Neutrophil (primary cell): Measurements from ENCODE around the gene INPP5A.

Experiments
- H3K27ac ChIP-seq: fragments of 200-600 bp; sonication (generic); 2 replicates; pipeline ENCODE4 v1.5.1; 2016; ENCODE audit warnings: mild to moderate bottlenecking, moderate library complexity
- H3K27me3 ChIP-seq: fragments of 200-600 bp; sonication (generic); 2 replicates; pipeline ENCODE4 v1.6.0; 2016; ENCODE audit warnings: mild to moderate bottlenecking
- H3K36me3 ChIP-seq: fragments of 200-600 bp; sonication (generic); 2 replicates; pipeline ENCODE4 v1.5.1; 2017
- H3K4me1 ChIP-seq, 2 experiments: fragments of 200-600 bp in 1 of 2; sonication (generic) in 1 of 2; 1 replicate in 1 of 2; 2 replicates in 1 of 2; pipeline versions ENCODE4 v1.5.1 to v1.6.1; 2013 to 2016; ENCODE audit warnings: low read depth in 1 of 2, low read length in 1 of 2, mild to moderate bottlenecking in 1 of 2, moderate library complexity in 1 of 2; ENCODE audit not compliant: control insufficient read depth in 1 of 2, insufficient read depth in 1 of 2
- H3K4me3 ChIP-seq, 2 experiments: fragments of 200-600 bp in 1 of 2; sonication (generic) in 1 of 2; 1 replicate in 1 of 2; 2 replicates in 1 of 2; pipeline ENCODE4 v1.5.1; 2013 to 2016; ENCODE audit warnings: low read depth in 1 of 2, low read length in 1 of 2, mild to moderate bottlenecking in 1 of 2, moderate library complexity in 1 of 2
- H3K9me3 ChIP-seq: fragments of 200-600 bp; sonication (generic); 2 replicates; pipeline ENCODE4 v1.5.1; 2016
- CTCF ChIP-seq: fragments of 200-600 bp; sonication (generic); IDR thresholded peaks from 2 replicates; pipeline ENCODE4 v1.5.1; 2016; ENCODE audit warnings: antibody characterized with exemption

The INPP5A gene

DNA sequence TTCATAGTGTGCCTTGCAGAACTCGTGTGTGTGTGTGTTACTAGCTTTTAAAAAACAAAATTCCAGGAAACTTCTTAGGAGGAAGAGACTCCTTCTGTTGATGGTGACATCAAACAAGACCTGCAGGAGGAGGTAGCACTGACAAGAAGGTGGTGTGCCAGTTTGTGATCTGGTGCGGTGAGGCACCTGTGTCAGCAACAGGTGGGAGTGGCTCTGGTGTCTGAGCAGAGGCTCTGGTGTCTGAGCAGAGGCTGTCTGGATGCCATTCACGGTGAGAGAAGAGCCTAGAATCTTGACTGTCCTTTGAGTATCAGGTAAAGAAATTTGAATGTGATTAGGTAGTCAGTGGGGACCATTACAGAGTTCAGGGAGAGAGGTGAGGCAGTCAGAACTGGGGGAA lies 122.8 kb downstream of the INPP5A start:
- peaks cover 73% of the 10 kb centered on the region for H3K36me3 ChIP-seq
- H3K9me3 ChIP-seq = no peaks in the 10 kb centered on the region
- H3K4me3 ChIP-seq = no peak overlapping the region
- no peak overlapping the region for H3K27ac ChIP-seq
- H3K27me3 ChIP-seq = no peaks in the 10 kb centered on the region
- no peaks in the 10 kb centered on the region for H3K4me1 ChIP-seq
- no peak for TF ChIP-seq CTCF

DNA sequence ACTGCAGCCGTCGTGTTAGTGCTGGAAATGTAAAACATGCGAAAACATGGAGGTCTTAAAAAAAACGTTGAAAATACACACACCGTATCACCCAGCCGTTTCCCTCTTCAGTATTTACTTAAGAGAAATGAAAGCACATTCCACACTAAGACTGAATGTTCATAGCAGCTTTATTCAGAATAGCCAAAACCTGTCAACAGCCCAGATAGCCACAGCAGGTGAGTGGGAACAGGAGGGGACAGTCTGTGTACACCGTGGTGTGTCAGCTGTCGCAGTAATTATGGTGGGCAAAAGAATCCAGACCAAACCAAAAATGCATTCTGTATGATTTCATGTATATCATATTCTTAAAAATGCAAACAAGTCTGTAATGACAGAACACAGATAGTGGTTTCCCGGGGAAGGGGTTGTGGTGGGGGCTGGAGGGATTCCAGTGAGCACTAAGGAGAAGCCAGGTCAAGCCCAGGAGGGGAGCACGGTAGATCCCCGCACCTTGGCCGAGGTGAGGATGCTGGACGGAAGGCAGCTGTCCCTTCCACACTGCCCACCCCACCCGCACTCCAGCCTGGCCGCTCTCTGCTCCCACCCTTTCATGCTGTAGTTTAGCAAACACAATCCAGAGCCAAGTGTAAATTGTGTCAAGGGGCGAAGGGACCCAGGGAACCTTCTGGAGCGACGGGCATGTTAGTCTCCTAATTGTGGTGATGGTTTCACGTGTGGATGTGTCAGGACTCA lies 124.8 kb downstream of the INPP5A start:
- no peak for TF ChIP-seq CTCF
- no peaks in the 10 kb centered on the region for H3K27me3 ChIP-seq
- H3K9me3 ChIP-seq = no peaks in the 10 kb centered on the region
- H3K4me1 ChIP-seq = no peaks in the 10 kb centered on the region
- H3K36me3 ChIP-seq = peaks cover 60% of the 10 kb centered on the region
- no peak overlapping the region for H3K4me3 ChIP-seq
- H3K27ac ChIP-seq = no peak overlapping the region

GRCh38 chr10:132663666-132664365 lies 126.2 kb downstream of the INPP5A start:
- no peaks in the 10 kb centered on the region for H3K27me3 ChIP-seq
- no peaks in the 10 kb centered on the region for H3K9me3 ChIP-seq
- H3K36me3 ChIP-seq = peaks cover 54% of the 10 kb centered on the region
- no peak overlapping the region for H3K4me3 ChIP-seq
- H3K4me1 ChIP-seq = no peaks in the 10 kb centered on the region
- no peak for TF ChIP-seq CTCF
- H3K27ac ChIP-seq = no peak overlapping the region

DNA sequence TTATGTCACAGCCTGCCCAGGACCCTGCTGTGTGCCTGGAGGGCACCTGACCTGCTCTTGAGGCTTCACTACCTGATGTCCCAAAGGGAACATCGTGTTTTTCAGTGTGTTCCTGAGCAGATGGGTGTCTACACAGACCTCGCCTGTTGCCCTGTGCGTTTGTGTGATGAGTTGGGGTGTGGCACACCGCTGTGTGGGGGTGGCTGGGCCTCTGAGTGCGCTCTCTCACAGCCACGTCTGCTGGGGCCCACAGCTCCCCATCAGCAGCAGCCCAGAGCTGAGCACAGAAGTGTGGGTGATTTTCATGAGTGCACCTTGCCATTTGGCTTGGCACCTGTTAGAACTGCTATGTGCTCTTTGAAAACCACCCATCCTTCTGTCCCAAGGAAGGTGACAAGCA lies 126.8 kb downstream of the INPP5A start:
- TF ChIP-seq CTCF = no peak
- Histone ChIP-seq H3K4me1 (no peaks in the 10 kb centered on the region), H3K4me3 (no peak overlapping the region), H3K36me3 (peaks cover 48% of the 10 kb centered on the region), H3K27ac (no peak overlapping the region), H3K27me3 (no peaks in the 10 kb centered on the region), H3K9me3 (no peaks in the 10 kb centered on the region)

DNA sequence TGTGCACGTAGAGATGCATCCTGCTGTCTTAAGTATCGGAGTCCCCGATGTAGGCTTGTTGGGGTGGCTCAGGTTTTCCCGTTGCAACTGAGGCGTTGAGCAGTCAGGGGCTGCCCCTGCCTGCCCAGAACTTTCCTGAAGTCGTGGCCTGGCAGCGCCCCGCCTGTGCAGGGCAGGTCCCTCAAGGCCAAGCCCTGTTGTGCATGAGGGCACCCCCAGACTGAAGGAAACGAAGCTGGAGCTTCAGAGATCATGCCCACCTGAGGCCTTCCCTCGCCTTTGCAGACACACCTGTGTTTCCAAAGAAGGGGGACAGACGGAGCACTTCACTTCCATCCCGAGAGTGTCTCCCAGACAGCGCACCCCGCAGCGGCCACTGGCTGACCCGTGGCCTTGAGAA lies 127.3 kb downstream of the INPP5A start:
- H3K27me3 ChIP-seq = no peaks in the 10 kb centered on the region
- H3K4me1 ChIP-seq = no peaks in the 10 kb centered on the region
- H3K9me3 ChIP-seq = no peaks in the 10 kb centered on the region
- no peak overlapping the region for H3K4me3 ChIP-seq
- peaks cover 44% of the 10 kb centered on the region for H3K36me3 ChIP-seq
- TF ChIP-seq CTCF = no peak
- H3K27ac ChIP-seq = no peak overlapping the region
